NCI-H2081 (cell line): ENCODE measurements around the gene RTEL1.

Experiments used
- DNase-seq, 2 experiments: peaks; one replicate each; lab custom pipeline; 2025; lab: John Stamatoyannopoulos, UW

RTEL1 gene

GRCh38 chr20:63740627-63741353 lies 82.7 kb downstream of the RTEL1 start:
- DNase-seq, result peak; percentile 71 to 82

GRCh38 chr20:63741354-63741675 lies 83.2 kb downstream of the RTEL1 start:
- DNase-seq, result no peak

- DNase-seq, result no peak
Measured at GRCh38 chr20:63741676-63742380, 83.7 kb downstream of the RTEL1 start.

GRCh38 chr20:63742381-63743024 lies 84.4 kb downstream of the RTEL1 start:
- DNase-seq, result no peak

GRCh38 chr20:63743210-63743970 lies 85.3 kb downstream of the RTEL1 start:
- no peak for DNase-seq

GRCh38 chr20:63744158-63744557 lies 86.0 kb downstream of the RTEL1 start:
- DNase-seq, result no peak

- DNase-seq, result no peak
Measured at GRCh38 chr20:63744574-63745423, 86.7 kb downstream of the RTEL1 start.

- DNase-seq, result no peak
Measured at GRCh38 chr20:63745424-63745805, 87.3 kb downstream of the RTEL1 start.
